NCI-H2029 treated with DMSO at 0.1 percent for 48 hours (cell line): ENCODE results near the gene SHPK.

Experiments used
- DNase-seq: peaks from one replicate; lab custom pipeline; 2025; lab: John Stamatoyannopoulos, UW

The SHPK gene, protein sequence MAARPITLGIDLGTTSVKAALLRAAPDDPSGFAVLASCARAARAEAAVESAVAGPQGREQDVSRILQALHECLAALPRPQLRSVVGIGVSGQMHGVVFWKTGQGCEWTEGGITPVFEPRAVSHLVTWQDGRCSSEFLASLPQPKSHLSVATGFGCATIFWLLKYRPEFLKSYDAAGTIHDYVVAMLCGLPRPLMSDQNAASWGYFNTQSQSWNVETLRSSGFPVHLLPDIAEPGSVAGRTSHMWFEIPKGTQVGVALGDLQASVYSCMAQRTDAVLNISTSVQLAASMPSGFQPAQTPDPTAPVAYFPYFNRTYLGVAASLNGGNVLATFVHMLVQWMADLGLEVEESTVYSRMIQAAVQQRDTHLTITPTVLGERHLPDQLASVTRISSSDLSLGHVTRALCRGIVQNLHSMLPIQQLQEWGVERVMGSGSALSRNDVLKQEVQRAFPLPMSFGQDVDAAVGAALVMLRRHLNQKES

DNA sequence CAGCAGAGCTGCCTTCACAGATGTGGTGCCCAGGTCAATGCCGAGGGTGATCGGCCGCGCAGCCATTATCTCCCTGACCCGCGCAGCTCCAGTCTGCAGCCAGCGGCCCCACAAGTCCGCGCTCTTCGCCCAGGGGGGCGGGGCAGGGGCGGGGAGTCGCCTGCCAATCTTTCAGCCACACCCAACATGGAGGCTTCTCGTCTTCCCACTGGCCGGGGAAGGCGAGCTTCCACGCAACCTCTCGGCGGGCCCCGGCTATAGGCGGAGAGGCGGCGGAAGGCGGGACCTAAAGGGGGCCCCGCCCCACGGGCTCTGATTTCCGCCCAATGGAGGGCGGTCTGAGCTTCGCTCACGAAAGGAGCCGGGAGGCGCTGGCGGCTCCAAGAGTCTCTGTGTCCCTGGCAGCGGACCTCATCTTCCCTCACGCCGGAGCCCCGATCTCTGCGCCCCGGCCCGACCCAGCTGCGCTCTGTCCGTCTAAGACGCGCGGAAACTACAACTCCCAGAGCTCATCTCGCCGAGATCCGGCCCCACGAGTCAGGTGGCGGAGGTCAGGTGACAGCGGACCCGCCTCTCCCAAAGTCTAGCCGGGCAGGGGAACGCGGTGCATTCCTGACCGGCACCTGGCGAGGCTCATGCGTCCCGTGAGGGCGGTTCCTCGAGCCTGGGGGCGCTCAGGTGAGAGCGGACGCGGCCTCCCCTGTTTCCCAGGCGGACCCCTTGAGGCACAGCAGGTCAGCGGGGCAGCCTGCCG lies at the start of gene SHPK, which contains the start of gene CTNS:
SHPK (minus strand) TSS at position 97 of the 754 bp plus-strand sequence; CDS start at position 66, 31 bp downstream.
CTNS (plus strand) TSS at position 607 of the 754 bp plus-strand sequence. CDS start 3,447 bp downstream, outside the sequence.
- peak; percentile 65 for DNase-seq

DNA sequence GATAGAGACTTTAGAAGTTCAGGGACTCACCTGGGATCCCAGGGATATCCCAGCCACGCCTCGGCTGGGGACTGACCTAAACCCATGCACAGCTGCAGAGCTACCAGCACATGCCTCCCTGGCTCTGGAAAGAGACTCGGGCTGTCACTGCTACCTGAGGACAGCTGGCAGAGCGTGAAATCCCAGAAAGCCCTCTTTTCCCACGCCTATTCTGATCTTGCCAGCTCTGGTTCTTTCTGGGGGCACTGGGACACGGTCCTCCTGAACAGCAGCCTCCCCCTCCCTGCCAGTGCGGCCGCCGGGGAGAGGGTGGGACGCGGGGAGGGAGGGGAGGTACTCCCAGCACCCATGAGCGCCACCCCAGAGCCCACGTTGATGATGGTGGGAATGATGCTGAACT lies 49.1 kb upstream of the SHPK start:
- DNase-seq: no peak

DNA sequence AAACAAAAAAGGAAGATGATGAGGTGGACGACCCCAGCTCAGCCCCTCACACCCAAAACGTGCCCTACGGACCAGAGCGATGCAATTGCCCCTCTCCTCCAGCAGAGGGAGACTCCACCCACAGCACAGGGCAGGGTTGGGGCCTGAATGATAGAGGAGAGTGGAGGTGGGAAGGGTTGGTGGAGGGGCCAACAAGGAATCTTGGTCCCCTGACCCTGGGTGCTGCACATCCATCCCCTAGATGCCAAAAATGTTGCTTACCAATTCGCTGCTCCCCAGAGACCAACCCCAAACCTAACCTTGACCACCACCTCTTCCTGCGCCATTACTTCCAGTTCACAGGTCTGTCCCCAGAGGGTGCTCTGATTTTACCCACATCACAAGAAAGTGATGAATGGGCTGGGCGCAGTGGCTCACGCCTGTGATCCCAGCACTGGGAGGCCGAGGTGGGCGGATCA lies 47.0 kb upstream of the SHPK start:
- DNase-seq: no peak

DNA sequence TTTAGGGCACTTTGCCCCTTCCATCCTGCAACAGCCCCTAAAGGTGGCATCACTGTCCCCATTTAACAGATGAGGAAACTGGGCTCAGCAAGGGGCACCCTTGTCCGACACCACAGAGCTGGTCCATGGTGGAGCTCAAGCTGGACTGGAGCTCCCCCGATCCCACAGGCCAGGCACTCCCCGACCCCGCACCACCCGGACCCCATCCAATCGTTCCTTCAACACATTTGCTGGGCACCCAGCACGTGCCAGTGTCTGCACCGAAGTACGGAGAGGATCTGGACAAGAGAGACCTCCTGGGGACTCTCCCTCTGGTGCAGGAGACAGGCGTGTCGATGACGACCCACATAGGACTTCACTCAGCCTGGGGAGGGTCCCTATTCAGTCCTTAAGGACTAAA lies 46.0 kb upstream of the SHPK start:
- no peak for DNase-seq

DNA sequence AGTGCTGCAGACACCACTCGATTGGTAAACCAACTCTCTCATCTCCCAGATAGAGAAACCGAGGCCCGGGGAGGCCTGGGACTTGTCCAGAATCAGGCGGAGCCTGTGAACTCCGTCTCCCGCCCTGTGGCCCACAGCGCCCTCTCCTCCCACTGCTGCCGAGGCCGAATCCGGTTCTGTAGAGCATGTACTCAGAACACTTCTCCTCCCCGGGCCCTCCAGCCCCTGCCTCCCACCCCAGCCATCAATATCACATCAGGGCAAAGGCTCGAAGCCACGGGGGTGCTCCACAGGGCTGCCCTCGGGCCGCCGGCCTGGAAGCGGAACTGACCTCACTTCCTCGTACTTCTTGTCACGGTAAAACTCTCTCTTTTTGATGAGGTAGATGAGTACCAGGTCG lies 45.5 kb upstream of the SHPK start:
- no peak for DNase-seq

DNA sequence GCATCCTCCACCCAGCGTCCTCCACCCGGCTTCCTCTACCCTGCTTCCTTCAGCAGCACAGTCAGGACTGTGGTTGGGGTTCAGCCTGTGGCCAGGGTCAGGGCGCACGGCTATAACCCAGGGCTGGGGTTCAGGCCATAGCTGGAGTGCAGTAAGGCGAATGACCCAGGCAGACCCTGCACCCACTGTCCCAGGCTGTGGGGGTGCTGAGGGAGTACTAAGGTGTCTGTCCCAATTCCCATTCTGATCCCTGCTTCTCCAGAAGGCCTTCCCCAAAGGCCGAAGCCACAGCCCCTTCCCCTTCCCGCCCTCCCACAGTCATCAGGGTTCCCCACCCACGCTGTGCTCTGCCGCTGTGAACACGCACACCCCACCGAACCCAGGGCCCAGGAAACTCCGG lies 45.0 kb upstream of the SHPK start:
- DNase-seq: no peak

DNA sequence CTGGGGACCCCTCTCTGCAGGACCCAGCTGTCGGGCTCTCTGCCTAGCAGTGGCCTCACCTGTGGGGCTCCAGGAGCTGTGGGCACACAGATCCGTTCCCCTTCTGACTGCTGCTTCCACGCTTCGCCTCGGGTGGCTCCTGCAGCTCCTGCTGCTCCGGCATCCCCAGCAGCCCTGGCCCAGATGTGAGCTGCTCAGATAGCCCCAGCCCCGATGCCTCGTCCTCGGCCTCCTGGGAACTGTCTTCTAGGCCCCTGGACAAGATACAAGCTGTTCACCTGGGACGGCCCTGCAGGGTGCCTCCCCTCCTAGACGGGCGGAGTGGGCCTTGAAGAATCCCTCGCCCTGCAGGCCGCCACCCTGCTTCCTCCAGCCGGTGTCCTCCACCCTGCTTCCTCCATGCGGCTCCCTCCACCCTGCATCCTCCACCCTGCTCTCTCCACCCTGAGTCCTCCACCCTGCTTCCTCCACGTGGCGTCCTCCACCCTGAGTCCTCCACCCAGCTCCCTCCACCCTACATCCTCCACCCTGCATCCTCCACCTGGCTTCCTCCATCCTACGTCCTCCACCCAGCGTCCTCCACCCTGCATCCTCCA lies 43.6 kb upstream of the SHPK start:
- no peak for DNase-seq

DNA sequence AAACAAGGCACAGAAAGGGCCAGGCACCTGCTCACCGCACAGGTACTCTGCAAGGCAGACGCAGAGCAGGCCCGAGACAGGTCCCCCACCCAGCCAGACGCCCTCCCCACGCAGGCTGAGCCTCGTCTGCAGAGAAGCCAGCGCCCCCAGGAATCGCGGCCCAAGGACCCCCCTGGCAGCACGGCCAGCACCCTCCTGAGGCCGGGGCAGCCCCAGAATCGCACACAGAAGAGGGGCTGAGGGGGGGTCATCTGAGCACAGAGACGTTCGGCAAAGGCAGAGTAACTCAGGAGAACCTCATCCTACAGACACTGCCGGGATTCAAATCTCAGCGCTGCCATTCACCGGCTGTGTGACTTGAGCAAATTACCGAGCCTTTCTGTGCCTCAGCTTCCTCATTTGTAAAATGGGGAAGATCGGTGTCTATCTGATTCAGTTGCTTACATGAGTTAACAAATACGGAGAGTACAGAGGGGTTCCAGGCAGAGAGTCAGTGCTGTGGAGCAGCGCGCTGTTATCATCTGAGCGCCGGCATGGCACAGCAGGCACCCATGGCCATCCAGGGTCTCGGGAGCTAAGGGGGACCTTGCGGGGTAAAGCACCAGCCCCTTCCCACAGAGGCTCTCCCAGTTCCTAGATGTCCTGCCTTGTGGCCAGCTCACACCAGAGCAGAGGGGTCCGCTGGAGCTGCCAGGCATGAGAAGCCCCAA lies 42.9 kb upstream of the SHPK start:
- no peak for DNase-seq

DNA sequence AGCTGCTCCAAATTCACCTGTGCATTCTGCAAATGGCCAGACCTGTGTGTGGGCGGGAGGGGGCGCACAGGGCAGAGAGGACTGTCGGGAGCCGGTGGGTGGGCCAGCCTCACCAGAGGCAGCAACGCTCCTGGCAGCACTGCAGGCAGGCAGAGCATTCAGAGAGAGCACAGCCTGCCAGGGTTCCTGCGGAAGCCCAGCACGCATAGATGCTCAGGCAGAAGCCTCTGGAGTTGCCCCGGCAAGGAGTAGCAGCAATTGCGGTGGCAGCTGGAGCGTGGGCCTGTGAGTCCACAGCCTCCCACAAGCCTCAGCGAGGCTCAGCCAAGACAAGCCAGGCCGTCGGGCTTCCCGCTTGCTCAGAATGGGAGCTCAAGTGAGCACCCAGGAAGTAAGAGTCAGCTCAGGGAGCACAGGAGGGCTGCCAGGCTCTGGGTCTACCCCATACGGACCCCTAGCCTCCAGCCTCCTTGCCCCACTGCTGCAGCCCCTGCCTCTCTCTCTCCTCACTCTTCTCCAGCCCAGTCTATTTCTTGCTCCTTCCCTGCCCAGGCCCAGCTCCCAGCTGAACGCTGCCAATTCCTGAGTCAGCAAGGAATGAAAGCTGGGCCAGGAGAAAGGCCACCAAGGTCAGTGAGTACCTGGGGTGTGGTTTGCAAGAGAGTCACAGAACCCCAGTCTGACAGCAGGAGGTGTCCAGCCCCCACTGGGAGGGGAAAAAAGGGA lies 42.2 kb upstream of the SHPK start:
- DNase-seq: no peak

DNA sequence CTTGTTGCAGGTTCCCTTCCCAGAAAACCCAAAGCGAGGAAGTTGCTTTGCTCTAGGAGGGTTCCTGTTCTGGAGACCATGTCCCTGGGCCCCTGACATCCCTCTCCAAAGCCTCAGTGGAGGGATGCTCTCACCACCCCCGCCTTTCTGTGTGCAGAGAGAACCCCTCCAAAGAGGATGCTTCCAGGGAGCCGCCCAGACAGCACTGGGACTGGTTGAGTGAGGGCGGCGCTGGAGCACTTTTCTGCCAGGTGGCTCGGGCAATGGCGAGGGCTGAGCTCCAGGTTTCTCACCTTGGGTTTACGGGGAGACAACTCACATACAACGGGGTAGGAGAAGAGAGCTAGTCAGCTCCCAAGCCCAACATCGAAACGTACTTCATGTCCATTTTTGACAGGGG lies 39.8 kb upstream of the SHPK start:
- no peak for DNase-seq

DNA sequence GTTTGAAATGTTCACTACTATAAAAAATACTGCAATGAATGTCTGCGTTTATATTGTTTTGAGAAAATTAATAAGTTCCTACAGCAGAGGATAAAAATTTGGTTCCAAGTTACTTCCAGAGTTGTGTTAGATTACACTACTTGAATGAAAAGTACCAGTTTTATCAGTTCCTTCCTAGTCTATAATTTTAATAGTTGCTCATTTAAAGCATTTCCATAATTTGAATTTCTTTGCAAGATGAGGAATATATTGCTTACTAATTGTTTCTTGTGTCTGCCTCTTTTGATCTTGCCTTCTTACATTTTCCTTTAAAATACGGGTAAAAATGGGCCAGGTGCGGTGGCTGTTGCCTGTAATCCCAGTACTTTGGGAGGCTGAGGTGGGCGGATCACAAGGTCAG lies 36.5 kb upstream of the SHPK start:
- DNase-seq: no peak

DNA sequence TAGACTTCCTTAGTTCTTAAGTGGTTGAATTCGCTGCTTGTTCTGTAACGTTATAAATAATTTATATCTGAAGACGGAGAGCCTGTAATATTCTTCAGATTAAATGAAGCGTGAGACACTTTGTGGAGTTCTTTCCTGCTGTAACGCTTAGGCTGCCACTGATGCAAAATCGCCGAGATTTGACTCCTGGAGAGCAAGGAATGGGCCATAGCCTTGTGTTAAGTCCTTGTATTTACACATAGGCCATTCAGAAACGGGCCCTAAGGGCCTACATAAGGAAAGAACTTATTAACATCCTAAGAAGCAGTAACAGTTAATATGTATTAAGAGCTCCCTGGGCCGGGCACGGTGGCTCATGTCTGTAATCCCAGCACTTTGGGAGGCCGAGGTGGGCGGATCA lies 33.5 kb upstream of the SHPK start:
- DNase-seq: no peak

DNA sequence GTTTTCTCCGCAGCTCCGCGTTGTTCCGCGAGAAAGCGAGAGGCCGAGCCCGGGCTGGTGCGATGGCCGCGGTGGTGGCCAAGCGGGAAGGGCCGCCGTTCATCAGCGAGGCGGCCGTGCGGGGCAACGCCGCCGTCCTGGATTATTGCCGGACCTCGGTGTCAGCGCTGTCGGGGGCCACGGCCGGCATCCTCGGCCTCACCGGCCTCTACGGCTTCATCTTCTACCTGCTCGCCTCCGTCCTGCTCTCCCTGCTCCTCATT lies 33.0 kb upstream of the SHPK start:
- DNase-seq: no peak

DNA sequence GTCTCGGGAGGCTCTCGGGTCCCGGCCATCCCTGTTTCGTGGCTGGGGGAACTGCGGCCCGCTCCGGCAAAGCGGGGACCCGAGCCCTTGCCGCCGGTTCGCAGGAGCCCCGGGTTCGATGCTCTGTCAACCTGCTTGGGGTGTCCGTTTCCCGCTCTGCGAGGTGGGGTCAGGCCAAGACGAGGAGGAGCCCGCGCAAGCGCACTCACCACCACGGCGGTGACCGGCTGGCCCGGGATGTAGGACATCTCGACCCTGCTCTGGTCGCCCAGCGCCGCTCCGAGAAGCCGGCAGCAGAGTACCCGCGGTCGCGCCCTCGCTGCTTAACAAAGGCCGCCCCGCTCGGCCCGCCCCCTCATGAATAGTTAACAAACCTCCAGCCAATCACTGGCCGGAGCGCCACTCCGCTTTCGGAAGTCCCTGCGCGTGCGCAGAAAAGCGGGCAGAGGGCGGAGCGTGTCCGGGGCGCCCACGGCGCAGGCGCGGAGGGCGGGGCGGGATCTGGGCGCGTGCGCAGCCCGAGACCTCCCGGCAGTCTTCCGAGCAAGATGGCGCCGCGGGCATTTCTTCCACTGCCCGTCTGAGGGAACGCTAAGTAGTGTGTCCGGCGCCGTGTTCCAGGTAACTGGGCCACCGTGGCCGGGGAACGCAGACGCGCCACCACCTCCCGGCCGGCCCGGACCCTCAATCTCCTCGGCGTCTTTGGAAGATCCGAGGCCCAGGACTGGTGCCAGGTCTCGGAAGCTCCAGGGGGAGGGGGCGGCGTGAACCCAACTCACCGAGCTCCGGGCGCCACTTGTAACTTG lies 32.4 kb upstream of the SHPK start, which contains the start of the genes EMC6 and TAX1BP3:
EMC6 (plus strand) TSS at position 534 of the 806 bp plus-strand sequence. CDS start 335 bp downstream, outside the sequence.
TAX1BP3 (minus strand) TSS at position 300 of the 806 bp plus-strand sequence; CDS start at position 248, 52 bp downstream.
- peak; percentile 79 for DNase-seq

DNA sequence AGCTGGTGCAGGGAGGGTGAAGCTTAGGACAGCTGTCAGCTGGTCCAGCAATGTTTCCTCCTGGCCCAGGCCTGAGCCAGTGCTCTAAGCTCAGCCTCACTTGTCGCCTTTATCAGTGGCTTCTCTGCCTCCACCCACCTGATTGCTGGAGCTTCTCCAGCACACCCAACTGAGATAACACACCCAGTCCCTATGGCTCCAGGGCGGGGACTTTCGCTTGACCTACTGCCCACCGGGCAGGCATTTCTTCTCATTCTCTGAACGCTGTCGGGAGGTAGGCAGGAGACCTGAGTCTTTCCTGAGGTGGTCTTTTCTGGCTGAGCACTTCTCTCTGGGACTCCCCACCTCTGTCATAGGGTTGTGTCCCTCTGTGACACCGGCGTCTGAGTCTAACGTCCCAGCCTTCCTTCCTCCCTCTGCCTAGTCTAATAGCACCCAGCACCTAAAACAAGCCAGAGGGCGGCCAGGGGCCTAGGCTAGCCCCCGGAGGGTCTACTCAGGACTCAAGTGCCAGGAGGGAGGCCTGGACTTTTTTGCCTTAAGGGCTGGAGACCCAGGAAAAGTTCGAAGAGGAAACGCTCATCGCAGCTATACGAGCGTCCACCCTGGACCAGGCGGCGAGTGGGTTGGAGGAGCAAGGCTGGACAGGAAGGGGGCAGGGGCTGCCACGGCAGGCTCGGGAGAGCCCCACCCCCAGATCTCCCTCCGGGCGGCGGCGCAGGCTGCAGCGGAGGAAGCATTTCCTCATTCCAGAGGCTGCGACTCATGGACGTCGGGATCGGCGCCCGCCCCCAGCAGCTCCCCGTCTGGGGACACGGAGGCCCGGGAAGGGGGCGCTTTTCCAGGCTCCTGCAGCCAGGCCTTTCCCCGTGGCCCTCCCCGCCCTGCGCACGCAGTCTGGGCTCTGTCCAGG lies 31.6 kb upstream of the SHPK start:
- DNase-seq: no peak

DNA sequence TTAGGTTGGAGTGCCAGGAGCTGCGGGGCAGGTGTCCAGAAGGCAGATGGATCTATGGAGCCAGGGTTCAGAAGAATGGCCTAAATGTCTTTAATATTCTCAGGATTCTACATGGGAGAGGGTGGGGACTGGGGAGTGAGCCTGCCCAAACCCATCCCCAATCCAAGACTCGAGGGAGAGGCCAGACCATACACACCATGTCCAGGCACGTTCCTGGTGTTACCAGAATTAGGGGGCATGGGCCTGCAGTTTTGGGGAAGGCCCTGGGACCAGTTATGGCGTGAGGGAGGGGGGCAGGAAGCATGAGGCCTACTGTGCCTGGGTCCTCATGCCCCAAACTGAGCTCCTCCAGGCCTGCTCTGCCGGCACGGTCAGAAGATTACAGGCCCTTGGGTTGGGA lies 30.5 kb upstream of the SHPK start:
- DNase-seq: no peak

DNA sequence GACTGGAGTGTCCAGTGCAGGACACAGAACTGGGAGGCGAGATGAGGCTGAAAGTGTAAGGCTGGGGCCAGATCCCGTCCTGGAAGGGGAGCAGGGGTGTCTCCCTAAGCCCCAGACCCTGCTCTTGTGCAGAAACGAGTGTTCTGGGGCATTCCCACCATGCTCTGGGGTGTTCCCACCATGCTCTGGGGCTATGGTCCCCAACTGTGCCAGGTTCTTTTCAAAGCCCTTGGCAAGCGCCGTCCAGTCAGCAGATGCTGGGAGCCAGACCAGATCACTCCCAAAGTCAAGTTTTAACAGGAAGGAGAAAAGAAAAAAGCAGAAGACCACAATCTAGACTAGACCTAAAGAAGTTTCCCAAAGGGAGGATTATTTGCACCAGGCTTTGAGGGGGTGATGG lies 29.8 kb upstream of the SHPK start:
- DNase-seq: no peak

DNA sequence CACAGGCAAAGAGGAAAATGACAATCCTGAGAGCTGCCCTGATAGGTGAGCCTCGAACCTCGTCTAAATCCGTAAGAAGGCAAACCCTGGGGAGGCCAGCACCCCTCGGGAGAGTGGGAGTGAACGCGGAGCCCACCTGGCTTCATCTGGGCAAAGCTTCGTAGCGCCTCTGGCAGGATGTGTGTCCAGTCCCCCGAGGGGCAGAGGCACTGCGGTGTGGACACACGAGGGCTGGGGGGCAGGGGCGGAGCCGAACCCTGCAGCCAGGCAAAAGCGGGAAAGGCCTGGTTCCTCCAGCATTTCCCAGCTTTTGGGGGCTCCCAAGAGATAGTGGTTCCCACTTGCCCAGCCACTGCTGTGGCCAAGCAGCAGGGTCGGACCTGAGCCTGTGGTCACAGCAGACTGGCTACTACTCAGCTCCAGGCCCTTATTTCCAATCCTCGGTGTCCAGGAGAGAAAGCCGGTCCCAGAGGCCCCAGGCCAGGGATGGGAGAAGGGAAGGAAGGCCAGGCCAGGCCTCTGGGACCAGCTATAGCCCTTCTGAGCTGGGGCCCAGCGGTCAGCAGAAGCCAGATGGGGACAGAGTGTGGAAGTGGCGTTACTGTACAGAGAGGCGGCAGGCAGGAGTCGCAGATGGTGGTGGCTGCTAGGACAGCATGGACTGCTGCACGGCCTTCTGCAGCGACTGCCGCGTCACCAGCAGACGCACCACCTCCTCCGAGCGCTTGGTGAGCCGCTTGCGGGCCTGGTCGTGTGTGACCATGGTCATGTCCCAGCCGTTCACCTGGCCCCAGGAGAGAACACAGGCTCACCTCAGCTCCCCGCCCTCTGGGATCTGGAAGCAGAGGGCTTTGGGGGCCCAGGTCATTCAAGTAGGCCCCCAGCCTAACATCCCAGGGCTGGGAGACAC lies 27.3 kb upstream of the SHPK start:
- DNase-seq: no peak
